ENCODE data around the gene SERPINB5. TPM values are rescaled to one million over a fixed set of nuclear protein-coding genes. Genes with fewer than 3 reads are reported as not detected.

The SERPINB5 gene
- total RNA-seq, 4 donors from 2014 or later = not detected

- no peaks in the 10 kb centered on the region for H3K9me3 ChIP-seq
- in situ Hi-C loops (cut with MboI; ENCODE audit: low sequenced_read_pairs in 4 of 4) = loop anchor here (10.0 to 25.0 kb wide), 5 partner anchors 89 to 721 kb away; partner anchors contain the start of gene PHLPP1 (in 2 of the 4)
- no peak overlapping the region for H3K4me3 ChIP-seq
- peak; percentile 78 to 81 for ATAC-seq
- TF ChIP-seq CTCF (IDR thresholded peaks at IDR 0.05 in 4 of 5, conservative IDR thresholded peaks at IDR 0.05 in 1 of 5) = no peak
- no peak for TF ChIP-seq POLR2A (IDR thresholded peaks at IDR 0.05)
- no peaks in the 10 kb centered on the region for H3K36me3 ChIP-seq
- peak in 1 of 2 donors; percentile 30 for DNase-seq
- H3K4me1 ChIP-seq = no peaks in the 10 kb centered on the region
- H3K27me3 ChIP-seq = no peaks in the 10 kb centered on the region
- H3K27ac ChIP-seq = peak overlapping the region in 1 of 4 donors; percentile 26
- intact Hi-C loops (cut with DNase I; ENCODE audit: low total_unique reads) = no loop called here
Observed at GRCh38 chr18:63433334-63433866, 43.4 kb upstream of the SERPINB5 start.

DNA sequence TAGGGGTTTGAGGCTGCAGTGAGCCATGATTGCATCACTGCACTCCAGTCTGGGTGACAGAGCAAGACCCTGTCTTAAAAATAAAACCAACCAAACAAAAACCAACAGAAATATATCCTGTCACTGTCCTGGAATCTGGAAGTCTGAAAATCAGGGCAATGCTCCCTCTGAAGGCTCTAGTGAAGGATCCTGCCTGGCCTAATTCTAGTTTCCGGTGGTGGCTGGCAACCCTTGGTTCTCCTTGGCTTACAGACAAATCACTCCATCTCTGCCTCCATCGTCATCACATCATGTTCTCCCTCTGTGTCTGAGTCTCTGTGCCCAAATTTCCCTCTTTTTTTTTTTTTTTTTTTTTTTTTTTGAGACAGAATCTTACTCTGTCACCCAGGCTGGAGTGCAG lies 38.6 kb upstream of the SERPINB5 start:
- Histone ChIP-seq H3K9me3 (no peaks in the 10 kb centered on the region), H3K27me3 (no peaks in the 10 kb centered on the region), H3K4me3 (no peak overlapping the region), H3K4me1 (peaks cover 3 to 5% of the 10 kb centered on the region in 2 donors), H3K27ac (no peak overlapping the region), H3K36me3 (no peaks in the 10 kb centered on the region)
- ATAC-seq (no peak), DNase-seq (no peak)
- in situ Hi-C loops (cut with MboI; ENCODE audit: low sequenced_read_pairs in 4 of 4) = loop anchor here (5.0 to 25.0 kb wide), 8 partner anchors 76 to 726 kb away; partner anchors contain the start of gene PHLPP1 (in 2 of the 4)
- no peak for TF ChIP-seq CTCF (IDR thresholded peaks at IDR 0.05 in 4 of 5, conservative IDR thresholded peaks at IDR 0.05 in 1 of 5)
- no peak for TF ChIP-seq POLR2A (IDR thresholded peaks at IDR 0.05)
- intact Hi-C loops (cut with DNase I; ENCODE audit: low total_unique reads) = loop anchor here (2.0 to 5.0 kb wide), 2 partner anchors 116 to 421 kb away; no protein-coding TSS in a partner anchor

DNA sequence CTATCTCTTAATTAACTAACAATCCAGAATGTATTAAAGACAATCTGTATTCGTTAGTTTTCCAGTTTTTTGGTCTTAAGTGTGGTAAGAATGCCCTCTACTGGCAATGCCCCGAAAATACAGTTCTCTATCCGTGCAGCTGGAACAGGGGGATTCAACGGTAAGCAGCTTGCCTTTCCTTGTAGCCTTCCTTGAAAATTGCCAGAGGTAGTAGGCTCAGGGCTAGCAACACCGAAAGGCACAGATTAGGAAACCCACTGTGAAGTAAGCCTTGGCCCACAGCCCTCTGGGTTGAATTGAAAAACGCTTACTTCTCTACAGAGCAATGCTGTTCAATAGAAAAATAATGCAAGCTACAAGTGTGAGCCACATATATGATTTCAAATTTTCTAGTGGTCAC lies 37.4 kb upstream of the SERPINB5 start:
- Histone ChIP-seq H3K36me3 (no peaks in the 10 kb centered on the region), H3K9me3 (no peaks in the 10 kb centered on the region), H3K27me3 (no peaks in the 10 kb centered on the region), H3K27ac (no peak overlapping the region), H3K4me3 (no peak overlapping the region), H3K4me1 (peaks cover 3 to 5% of the 10 kb centered on the region in 2 donors)
- DNase-seq (peak; percentile 10 to 33), ATAC-seq (peak; percentile 68 to 80)
- in situ Hi-C loops (cut with MboI; ENCODE audit: low sequenced_read_pairs in 4 of 4) (loop anchor here (5.0 to 25.0 kb wide), 8 partner anchors 77 to 727 kb away; partner anchors contain the start of gene PHLPP1 (in 2 of the 4)), intact Hi-C loops (cut with DNase I; ENCODE audit: low total_unique reads) (loop anchor here (2.0 to 5.0 kb wide), 2 partner anchors 117 to 423 kb away; no protein-coding TSS in a partner anchor)
- TF ChIP-seq CTCF (IDR thresholded peaks at IDR 0.05 in 4 of 5, conservative IDR thresholded peaks at IDR 0.05 in 1 of 5) (peak; percentile 64 to 77 (median 67)), POLR2A (IDR thresholded peaks at IDR 0.05) (no peak)

GRCh38 chr18:63440219-63440618 lies 36.5 kb upstream of the SERPINB5 start:
- DNase-seq = peak; percentile 33 to 56
- intact Hi-C loops (cut with DNase I; ENCODE audit: low total_unique reads) = loop anchor here (5.0 kb wide), 1 partner anchor 323 kb away; no protein-coding TSS in a partner anchor

More at GRCh38 chr18:63440219-63440618, 36.5 kb upstream of the SERPINB5 start:
- in situ Hi-C loops (cut with MboI; ENCODE audit: low sequenced_read_pairs in 4 of 4) = loop anchor here (5.0 to 25.0 kb wide), 5 partner anchors 103 to 728 kb away; partner anchors contain the start of gene PHLPP1 (in 2 of the 4)
- ATAC-seq = peak; percentile 31 to 40
- H3K4me1 ChIP-seq = peaks cover 3 to 5% of the 10 kb centered on the region in 2 donors
- H3K36me3 ChIP-seq = no peaks in the 10 kb centered on the region
- H3K27ac ChIP-seq = no peak overlapping the region
- no peaks in the 10 kb centered on the region for H3K27me3 ChIP-seq
- H3K9me3 ChIP-seq = no peaks in the 10 kb centered on the region
- TF ChIP-seq CTCF (IDR thresholded peaks at IDR 0.05 in 4 of 5, conservative IDR thresholded peaks at IDR 0.05 in 1 of 5) (no peak), POLR2A (IDR thresholded peaks at IDR 0.05) (no peak)
- H3K4me3 ChIP-seq = no peak overlapping the region
